ENCODE data around the gene EIF3B.
"Not testable (repeated sequence)": the region's sequence is repeated elsewhere in the genome, so short reads cannot be mapped to it uniquely, and the experiment has no call there.

Gene EIF3B

GRCh38 chr7:2347351-2348063 is 7.1 kb upstream of the EIF3B start:
- not testable (repeated sequence) for DNase-seq (ENCODE audit: low read depth in 2 of 2)

- DNase-seq (ENCODE audit: low read depth in 2 of 2) = no peak
Observed at GRCh38 chr7:2350055-2350454, 4.6 kb upstream of the EIF3B start.

- no peak for DNase-seq (ENCODE audit: low read depth in 2 of 2)
Observed at GRCh38 chr7:2350861-2351260, 3.8 kb upstream of the EIF3B start.

GRCh38 chr7:2353113-2353935 is 1.3 kb upstream of the EIF3B start:
- DNase-seq (ENCODE audit: low read depth in 2 of 2) = no peak

GRCh38 chr7:2353936-2354185 is 766 bp upstream of the EIF3B start:
- peak; percentile 77 to 80 for DNase-seq (ENCODE audit: low read depth in 2 of 2)

- DNase-seq (ENCODE audit: low read depth in 2 of 2) = no peak
Observed at GRCh38 chr7:2354939-2355704, 495 bp downstream of the EIF3B start.

- no peak for DNase-seq (ENCODE audit: low read depth in 2 of 2)
Observed at GRCh38 chr7:2355705-2356008, 1.0 kb downstream of the EIF3B start.

DNA sequence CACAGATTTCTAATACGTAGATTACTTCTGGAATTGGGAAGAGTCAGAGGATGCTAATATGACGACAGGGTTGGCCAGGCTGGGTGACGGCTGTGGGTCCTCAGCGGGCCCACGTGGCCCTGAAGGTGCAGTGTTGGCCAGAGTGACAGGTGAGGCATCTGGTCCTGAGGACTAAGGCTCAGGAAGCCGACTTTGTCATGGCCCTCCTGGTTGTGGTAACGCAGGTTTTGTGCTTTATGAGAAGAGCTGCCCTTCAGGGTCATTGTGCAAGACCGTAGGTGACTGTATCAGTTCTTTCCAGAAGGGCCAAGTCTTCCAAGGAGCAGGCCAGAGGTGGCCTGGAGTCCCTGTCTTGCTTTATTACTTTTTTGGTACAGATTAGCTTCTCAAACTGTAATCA is 2.5 kb downstream of the EIF3B start:
- no peak for DNase-seq (ENCODE audit: low read depth in 2 of 2)

GRCh38 chr7:2357571-2357970 is 2.9 kb downstream of the EIF3B start:
- no peak for DNase-seq (ENCODE audit: low read depth in 2 of 2)

DNA sequence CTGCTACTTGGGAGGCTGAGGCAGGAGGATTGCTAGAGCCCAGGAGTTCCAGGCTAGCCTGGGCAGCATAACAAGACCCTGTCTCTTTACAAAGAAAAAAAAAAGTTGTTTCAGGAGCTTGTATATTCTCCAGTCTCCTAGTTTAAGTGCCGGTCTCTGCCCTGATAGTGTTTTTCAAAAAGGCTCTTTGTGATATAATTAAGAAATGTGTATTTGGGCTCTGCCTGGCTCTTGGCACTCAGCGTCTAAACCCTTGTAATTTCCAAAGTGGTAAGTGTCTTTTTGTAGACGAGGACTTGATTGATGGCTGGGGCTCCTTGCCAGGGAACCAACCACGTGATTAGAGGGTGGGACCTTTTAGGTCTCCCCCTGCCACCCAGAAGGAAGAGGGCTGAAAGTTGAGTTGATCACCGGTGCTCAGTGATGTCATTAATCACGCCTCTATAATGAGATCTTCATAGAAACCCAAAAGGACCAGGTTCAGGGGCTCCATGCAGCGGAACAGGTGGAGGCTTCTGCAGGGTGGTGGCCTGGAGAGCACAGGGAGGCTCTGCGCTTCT is 4.4 kb downstream of the EIF3B start:
- no peak for DNase-seq (ENCODE audit: low read depth in 2 of 2)

- DNase-seq (ENCODE audit: low read depth in 2 of 2) = no peak
Observed at GRCh38 chr7:2359610-2360009, 5.0 kb downstream of the EIF3B start.

GRCh38 chr7:2360796-2361195 is 6.2 kb downstream of the EIF3B start:
- no peak for DNase-seq (ENCODE audit: low read depth in 2 of 2)

- no peak for DNase-seq (ENCODE audit: low read depth in 2 of 2)
Observed at GRCh38 chr7:2362385-2363088, 7.9 kb downstream of the EIF3B start.

DNA sequence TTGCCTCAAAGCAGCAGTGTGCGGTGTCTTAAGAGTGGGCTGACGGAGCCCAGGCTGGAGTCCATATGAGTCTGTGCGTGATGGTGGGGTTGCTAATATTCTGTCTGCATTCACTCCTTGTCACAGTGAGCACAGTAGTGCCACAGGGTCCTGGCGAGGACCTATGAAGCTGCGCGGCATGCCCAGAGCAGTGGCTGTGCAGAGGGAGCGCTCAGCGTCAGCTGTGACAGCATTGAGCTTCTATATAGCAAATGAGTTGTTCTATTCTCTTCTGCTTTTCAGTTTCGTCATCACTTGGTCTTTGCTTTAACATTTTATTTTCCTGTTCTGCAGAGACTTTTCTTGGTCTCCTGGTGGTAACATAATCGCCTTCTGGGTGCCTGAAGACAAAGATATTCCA is 14.5 kb downstream of the EIF3B start:
- DNase-seq (ENCODE audit: low read depth in 2 of 2) = no peak

GRCh38 chr7:2371329-2371728 is 16.7 kb downstream of the EIF3B start:
- no peak for DNase-seq (ENCODE audit: low read depth in 2 of 2)

DNA sequence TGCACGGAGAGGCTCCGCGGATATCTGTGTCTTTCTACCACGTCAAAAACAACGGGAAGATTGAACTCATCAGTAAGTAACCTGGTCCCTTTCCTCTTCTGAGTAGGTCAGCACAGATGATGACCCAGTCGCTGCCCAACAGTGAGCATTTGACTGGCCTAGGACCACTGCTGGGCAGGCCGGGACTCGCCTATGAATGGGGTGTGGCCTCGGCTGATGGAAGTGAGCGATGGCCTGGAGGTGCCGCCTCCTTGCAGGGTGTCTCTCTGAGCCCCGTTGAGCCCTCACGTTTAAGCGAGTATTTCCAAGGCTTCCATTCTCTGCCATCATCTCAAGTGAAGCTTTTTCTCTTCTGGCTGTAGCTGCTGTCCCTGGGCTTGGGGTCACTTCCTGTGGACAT is 18.1 kb downstream of the EIF3B start:
- DNase-seq (ENCODE audit: low read depth in 2 of 2) = no peak

- no peak for DNase-seq (ENCODE audit: low read depth in 2 of 2)
Observed at GRCh38 chr7:2373124-2373556, 18.5 kb downstream of the EIF3B start.

- no peak for DNase-seq (ENCODE audit: low read depth in 2 of 2)
Observed at GRCh38 chr7:2373646-2374045, 19.0 kb downstream of the EIF3B start.

- DNase-seq (ENCODE audit: low read depth in 2 of 2) = no peak
Observed at GRCh38 chr7:2374401-2374800, 19.8 kb downstream of the EIF3B start.

GRCh38 chr7:2374830-2375728 is 20.5 kb downstream of the EIF3B start:
- DNase-seq (ENCODE audit: low read depth in 2 of 2) = no peak
